KMS-11 (cell line): ENCODE data around the gene DACT3.

Experiments used
- H2AFZ ChIP-seq: fragments of 200-600 bp; sonication (generic); 2 replicates; pipeline ENCODE4 v1.6.1; 2016; ENCODE audit warnings: antibody characterized with exemption, mixed run types, low read depth
- H3K27ac ChIP-seq: fragments of 200-600 bp; sonication (generic); 2 replicates; pipeline ENCODE4 v1.6.1; 2016; ENCODE audit warnings: mild to moderate bottlenecking, mixed run types
- H3K27me3 ChIP-seq: fragments of 200-600 bp; sonication (generic); 2 replicates; pipeline ENCODE4 v1.6.1; 2017; ENCODE audit warnings: mild to moderate bottlenecking, low read depth, mixed run types, moderate library complexity; ENCODE audit not compliant: insufficient read depth
- H3K36me3 ChIP-seq: fragments of 200-600 bp; sonication (generic); 2 replicates; pipeline ENCODE4 v1.6.1; 2017; ENCODE audit warnings: mild to moderate bottlenecking, mixed run types; ENCODE audit not compliant: insufficient read depth
- H3K4me1 ChIP-seq: fragments of 200-600 bp; sonication (generic); 2 replicates; pipeline ENCODE4 v1.6.1; 2016; ENCODE audit warnings: mild to moderate bottlenecking, low read depth, mixed run types; ENCODE audit not compliant: poor library complexity, severe bottlenecking
- H3K4me2 ChIP-seq: fragments of 200-600 bp; sonication (generic); 2 replicates; pipeline ENCODE4 v1.7.0; 2016; ENCODE audit warnings: mild to moderate bottlenecking, mixed run types
- H3K4me3 ChIP-seq: fragments of 200-600 bp; sonication (generic); IDR thresholded peaks from 2 replicates; pipeline ENCODE4 v1.6.1; 2017; ENCODE audit warnings: low read depth, low read length, mixed read lengths; ENCODE audit not compliant: insufficient read depth
- H3K79me2 ChIP-seq: fragments of 200-600 bp; sonication (generic); 2 replicates; pipeline ENCODE4 v1.6.1; 2016; ENCODE audit warnings: low read depth, mixed run types; ENCODE audit not compliant: insufficient read depth
- H3K9ac ChIP-seq: fragments of 200-600 bp; sonication (generic); 2 replicates; pipeline ENCODE4 v1.6.1; 2016; ENCODE audit warnings: mild to moderate bottlenecking, mixed run types
- H4K20me1 ChIP-seq: fragments of 200-600 bp; sonication (generic); 2 replicates; pipeline ENCODE4 v1.6.1; 2016; ENCODE audit warnings: mild to moderate bottlenecking, mixed run types; ENCODE audit not compliant: insufficient read depth
- TF ChIP-seq, protein P1 (sequence below): fragments of 200-600 bp; sonication (generic); conservative IDR thresholded peaks from 2 replicates; pipeline ENCODE4 v1.6.1; 2017; ENCODE audit warnings: low read depth, mild to moderate bottlenecking, antibody characterized with exemption, low read length, moderate library complexity, mixed read lengths

The DACT3 gene

DNA sequence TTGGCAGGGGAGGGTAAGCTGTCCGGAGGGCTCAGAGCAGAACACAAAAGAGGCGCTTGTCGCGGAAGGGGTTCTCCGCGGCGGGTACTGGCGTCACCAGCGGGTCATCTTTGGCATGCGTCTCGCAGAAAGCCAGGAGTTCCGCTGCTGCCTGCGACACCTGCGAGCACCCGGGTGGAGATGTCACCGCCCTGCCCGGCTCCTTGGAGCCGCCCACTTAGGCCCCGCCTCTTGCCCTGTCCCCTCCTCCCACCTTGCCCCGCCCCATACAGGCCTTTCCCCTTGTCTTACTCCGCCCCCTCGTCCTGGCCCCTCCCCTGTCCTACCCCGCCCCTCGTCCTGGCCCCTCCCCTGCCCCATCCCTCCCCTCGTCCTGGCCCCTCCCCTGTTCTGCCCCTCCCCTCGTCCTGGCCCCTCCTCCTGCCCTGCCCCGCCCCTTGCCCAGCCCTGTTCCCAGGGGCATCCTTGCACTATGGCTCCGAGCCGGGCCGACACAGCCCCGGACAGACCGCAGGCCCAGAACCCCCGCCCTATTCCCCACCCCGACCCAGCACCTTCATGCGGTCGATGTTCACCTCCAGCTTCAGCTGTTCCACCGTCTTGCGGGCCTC, 26.8 kb downstream of the DACT3 start:
- H2AFZ ChIP-seq, result peak overlapping the region; percentile 87; the same call in 1 of the 2 replicates
- H3K9ac ChIP-seq, result peak overlapping the region; percentile 14; the same call in 1 of the 2 replicates
- H3K27me3 ChIP-seq, result peaks cover 72% of the 10 kb centered on the region

GRCh38 chr19:46633130-46633529, 27.9 kb downstream of the DACT3 start:
- Histone ChIP-seq H3K4me1 (peaks cover 14% of the 10 kb centered on the region), H3K27ac (no peak overlapping the region), H3K9ac (no peak overlapping the region), H2AFZ (no peak overlapping the region), H3K27me3 (peaks cover 78% of the 10 kb centered on the region), H3K79me2 (no peaks in the 10 kb centered on the region), H3K4me3 (no peak overlapping the region), H3K36me3 (no peaks in the 10 kb centered on the region), H4K20me1 (no peaks in the 10 kb centered on the region), H3K4me2 (peak overlapping the region; percentile 100; the same call in 1 of the 2 replicates)
- TF ChIP-seq, protein P1, sequence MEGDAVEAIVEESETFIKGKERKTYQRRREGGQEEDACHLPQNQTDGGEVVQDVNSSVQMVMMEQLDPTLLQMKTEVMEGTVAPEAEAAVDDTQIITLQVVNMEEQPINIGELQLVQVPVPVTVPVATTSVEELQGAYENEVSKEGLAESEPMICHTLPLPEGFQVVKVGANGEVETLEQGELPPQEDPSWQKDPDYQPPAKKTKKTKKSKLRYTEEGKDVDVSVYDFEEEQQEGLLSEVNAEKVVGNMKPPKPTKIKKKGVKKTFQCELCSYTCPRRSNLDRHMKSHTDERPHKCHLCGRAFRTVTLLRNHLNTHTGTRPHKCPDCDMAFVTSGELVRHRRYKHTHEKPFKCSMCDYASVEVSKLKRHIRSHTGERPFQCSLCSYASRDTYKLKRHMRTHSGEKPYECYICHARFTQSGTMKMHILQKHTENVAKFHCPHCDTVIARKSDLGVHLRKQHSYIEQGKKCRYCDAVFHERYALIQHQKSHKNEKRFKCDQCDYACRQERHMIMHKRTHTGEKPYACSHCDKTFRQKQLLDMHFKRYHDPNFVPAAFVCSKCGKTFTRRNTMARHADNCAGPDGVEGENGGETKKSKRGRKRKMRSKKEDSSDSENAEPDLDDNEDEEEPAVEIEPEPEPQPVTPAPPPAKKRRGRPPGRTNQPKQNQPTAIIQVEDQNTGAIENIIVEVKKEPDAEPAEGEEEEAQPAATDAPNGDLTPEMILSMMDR, result no peak

More for the DNA sequence above, 26.8 kb downstream of the DACT3 start:
- H3K36me3 ChIP-seq, result no peaks in the 10 kb centered on the region
- peak overlapping the region; percentile 100 for H3K4me2 ChIP-seq
- H3K4me1 ChIP-seq, result peaks cover 20% of the 10 kb centered on the region
- no peaks in the 10 kb centered on the region for H4K20me1 ChIP-seq
- TF ChIP-seq, protein P1, result no peak
- H3K79me2 ChIP-seq, result no peaks in the 10 kb centered on the region
- H3K27ac ChIP-seq, result no peak overlapping the region
- H3K4me3 ChIP-seq, result no peak overlapping the region

GRCh38 chr19:46631481-46631880, 29.5 kb downstream of the DACT3 start:
- peaks cover 66% of the 10 kb centered on the region for H3K27me3 ChIP-seq
- no peak overlapping the region for H3K4me2 ChIP-seq
- no peak overlapping the region for H3K4me3 ChIP-seq
- H3K9ac ChIP-seq, result no peak overlapping the region
- H3K79me2 ChIP-seq, result no peaks in the 10 kb centered on the region
- H3K27ac ChIP-seq, result no peak overlapping the region
- H2AFZ ChIP-seq, result no peak overlapping the region
- H3K4me1 ChIP-seq, result peaks cover 14% of the 10 kb centered on the region
- H3K36me3 ChIP-seq, result no peaks in the 10 kb centered on the region
- no peaks in the 10 kb centered on the region for H4K20me1 ChIP-seq
- TF ChIP-seq, protein P1, result no peak

- Histone ChIP-seq H2AFZ (no peak overlapping the region), H3K27ac (no peak overlapping the region)
- TF ChIP-seq, protein P1, result no peak
Measured at GRCh38 chr19:46630586-46631205, 30.3 kb downstream of the DACT3 start.

More at GRCh38 chr19:46630586-46631205, 30.3 kb downstream of the DACT3 start:
- no peak overlapping the region for H3K4me3 ChIP-seq
- H3K9ac ChIP-seq, result no peak overlapping the region
- H4K20me1 ChIP-seq, result no peaks in the 10 kb centered on the region
- H3K79me2 ChIP-seq, result no peaks in the 10 kb centered on the region
- H3K4me1 ChIP-seq, result peaks cover 14% of the 10 kb centered on the region
- H3K4me2 ChIP-seq, result no peak overlapping the region
- H3K36me3 ChIP-seq, result no peaks in the 10 kb centered on the region
- peaks cover 60% of the 10 kb centered on the region for H3K27me3 ChIP-seq
